ENCODE data around the gene OR13J1. TPM values are rescaled to one million over a fixed set of nuclear protein-coding genes. Genes with fewer than 3 reads are reported as not detected.
A peak's percentile ranks its signal among the peaks of the same experiment; 100 is the strongest.

OR13J1 gene
- total RNA-seq, 2 experiments from 2014 or later: not detected

DNA sequence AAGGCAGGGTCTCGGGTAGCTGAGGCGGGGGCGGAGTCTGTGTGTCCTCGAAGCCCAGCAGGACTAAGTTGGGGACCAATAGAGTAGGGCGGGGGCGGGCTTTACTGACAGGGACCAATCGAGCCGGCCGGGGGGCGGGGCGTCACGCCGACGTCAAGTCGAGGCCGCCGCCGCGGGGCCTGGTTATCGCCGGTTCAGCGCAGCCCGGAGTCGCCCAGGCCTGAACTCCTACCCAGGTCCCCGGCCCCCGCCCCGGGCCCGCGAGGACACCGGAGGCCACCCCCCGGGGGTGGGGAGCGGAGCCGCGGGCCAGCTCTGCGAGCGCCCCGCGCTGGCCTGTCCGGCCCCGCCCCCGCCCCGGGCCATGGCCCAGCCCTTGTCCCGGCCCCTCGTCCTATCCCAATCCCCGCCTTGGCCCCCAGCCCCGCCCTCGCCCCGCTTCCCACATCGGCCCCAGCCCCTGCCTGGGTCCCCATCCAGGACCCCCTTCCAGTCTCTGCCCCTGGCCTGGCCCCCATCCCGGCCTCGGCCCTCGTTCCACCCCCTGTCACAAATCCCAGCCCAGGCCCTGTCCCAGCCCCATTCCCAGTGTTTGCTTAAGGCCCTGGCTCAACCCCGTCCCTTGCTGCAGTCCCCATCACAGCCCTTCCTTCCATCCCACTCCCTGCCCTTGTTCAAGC lies 41.0 kb downstream of the OR13J1 start, which contains the start of gene TMEM8B:
Gene TMEM8B, plus strand, starts transcription at position 145 of the 680 bp plus-strand sequence. Its CDS starts 220 bp downstream, at position 365.
- Histone ChIP-seq H3K27ac (ENCODE audit: low read depth in 1 of 2, low read length in 2 of 2) (peak within 1 kb of the TSS; percentile 44 to 47), H3K27me3 (ENCODE audit: control insufficient read depth in 1 of 2, insufficient read depth in 2 of 2, low read length in 2 of 2) (no peaks in the 10 kb centered on the region), H3K4me1 (ENCODE audit: insufficient read depth, low read length) (peaks cover 35% of the 10 kb centered on the region), H3K4me3 (ENCODE audit: low read length) (peak within 1 kb of the TSS; percentile 92), H3K9me3 (ENCODE audit: control insufficient read depth in 1 of 2, insufficient read depth in 1 of 2, low read length in 2 of 2) (no peaks in the 10 kb centered on the region), H3K36me3 (ENCODE audit: insufficient read depth, low read length) (no peaks in the 10 kb centered on the region)
- TF ChIP-seq, protein P1, sequence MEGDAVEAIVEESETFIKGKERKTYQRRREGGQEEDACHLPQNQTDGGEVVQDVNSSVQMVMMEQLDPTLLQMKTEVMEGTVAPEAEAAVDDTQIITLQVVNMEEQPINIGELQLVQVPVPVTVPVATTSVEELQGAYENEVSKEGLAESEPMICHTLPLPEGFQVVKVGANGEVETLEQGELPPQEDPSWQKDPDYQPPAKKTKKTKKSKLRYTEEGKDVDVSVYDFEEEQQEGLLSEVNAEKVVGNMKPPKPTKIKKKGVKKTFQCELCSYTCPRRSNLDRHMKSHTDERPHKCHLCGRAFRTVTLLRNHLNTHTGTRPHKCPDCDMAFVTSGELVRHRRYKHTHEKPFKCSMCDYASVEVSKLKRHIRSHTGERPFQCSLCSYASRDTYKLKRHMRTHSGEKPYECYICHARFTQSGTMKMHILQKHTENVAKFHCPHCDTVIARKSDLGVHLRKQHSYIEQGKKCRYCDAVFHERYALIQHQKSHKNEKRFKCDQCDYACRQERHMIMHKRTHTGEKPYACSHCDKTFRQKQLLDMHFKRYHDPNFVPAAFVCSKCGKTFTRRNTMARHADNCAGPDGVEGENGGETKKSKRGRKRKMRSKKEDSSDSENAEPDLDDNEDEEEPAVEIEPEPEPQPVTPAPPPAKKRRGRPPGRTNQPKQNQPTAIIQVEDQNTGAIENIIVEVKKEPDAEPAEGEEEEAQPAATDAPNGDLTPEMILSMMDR (IDR thresholded peaks at IDR 0.05): no peak
- Mint-ChIP-seq H3K27me3 (no peaks in the 10 kb centered on the region), H3K36me3 (ENCODE audit: low read depth) (no peaks in the 10 kb centered on the region), H3K27ac (peak within 1 kb of the TSS; percentile 83), H3K4me3 (peak within 1 kb of the TSS; percentile 97), H3K4me1 (ENCODE audit: low read depth) (peaks cover 40% of the 10 kb centered on the region), H3K9me3 (no peaks in the 10 kb centered on the region)
- ATAC-seq (ENCODE audit: poor library complexity) (peak; percentile 94), DNase-seq (peak; percentile 89 to 98 (median 94))
- CTCF ChIA-PET: interaction anchor here (1.0 to 1.8 kb wide), 3 partner anchors 39 to 182 kb away, joined by 3 to 7 read pairs (median 5); no protein-coding TSS in a partner anchor
- intact Hi-C loops (cut with DNase I, micrococcal nuclease): loop anchor here (1.0 to 5.0 kb wide), 6 partner anchors 14 to 222 kb away; partner anchors contain the start of genes CCDC107 (in 1 of the 2), HINT2 (in 1 of the 2), RMRP (in 1 of the 2) and SPAG8 (in 1 of the 2)
- POLR2A ChIA-PET: interaction anchor here (1.0 to 1.8 kb wide), 4 partner anchors 10 to 18 kb away, joined by 3 to 14 read pairs (median 6); partner anchors contain the start of genes HINT2 and SPAG8

GRCh38 chr9:35828716-35829083 lies 41.5 kb downstream of the OR13J1 start, which contains the start of gene FAM221B:
Gene FAM221B, minus strand, starts transcription at chr9:35828732. Its CDS starts 2,571 bp downstream, at chr9:35826161.
- peak within 1 kb of the TSS; percentile 97 for H3K4me3 Mint-ChIP-seq
- no peaks in the 10 kb centered on the region for H3K36me3 Mint-ChIP-seq (ENCODE audit: low read depth)
- CTCF ChIA-PET: interaction anchor here (1.0 to 1.8 kb wide), 3 partner anchors 38 to 182 kb away, joined by 3 to 7 read pairs (median 5); no protein-coding TSS in a partner anchor
- TF ChIP-seq, protein P1 (IDR thresholded peaks at IDR 0.05): no peak
- no peak for ATAC-seq (ENCODE audit: poor library complexity)
- H3K27me3 Mint-ChIP-seq: no peaks in the 10 kb centered on the region
- peak in 7 of 14 experiments; percentile 11 to 42 (median 15) for DNase-seq
- H3K36me3 ChIP-seq (ENCODE audit: insufficient read depth, low read length): no peaks in the 10 kb centered on the region
- POLR2A ChIA-PET: interaction anchor here (1.0 to 1.8 kb wide), 4 partner anchors 11 to 17 kb away, joined by 3 to 14 read pairs (median 6); partner anchors contain the start of genes HINT2 and SPAG8
- H3K27ac ChIP-seq (ENCODE audit: low read depth in 1 of 2, low read length in 2 of 2): peak within 1 kb of the TSS; percentile 44 to 47
- H3K9me3 ChIP-seq (ENCODE audit: control insufficient read depth in 1 of 2, insufficient read depth in 1 of 2, low read length in 2 of 2): no peaks in the 10 kb centered on the region
- no peaks in the 10 kb centered on the region for H3K9me3 Mint-ChIP-seq
- H3K4me1 ChIP-seq (ENCODE audit: insufficient read depth, low read length): peaks cover 32% of the 10 kb centered on the region
- no peaks in the 10 kb centered on the region for H3K27me3 ChIP-seq (ENCODE audit: control insufficient read depth in 1 of 2, insufficient read depth in 2 of 2, low read length in 2 of 2)
- peaks cover 39% of the 10 kb centered on the region for H3K4me1 Mint-ChIP-seq (ENCODE audit: low read depth)
- peak within 1 kb of the TSS; percentile 83 for H3K27ac Mint-ChIP-seq
- peak within 1 kb of the TSS; percentile 92 for H3K4me3 ChIP-seq (ENCODE audit: low read length)
- intact Hi-C loops (cut with DNase I, micrococcal nuclease): loop anchor here (1.0 to 5.0 kb wide), 6 partner anchors 13 to 221 kb away; partner anchors contain the start of genes CCDC107 (in 1 of the 2), HINT2 (in 1 of the 2), RMRP (in 1 of the 2) and SPAG8 (in 1 of the 2)

DNA sequence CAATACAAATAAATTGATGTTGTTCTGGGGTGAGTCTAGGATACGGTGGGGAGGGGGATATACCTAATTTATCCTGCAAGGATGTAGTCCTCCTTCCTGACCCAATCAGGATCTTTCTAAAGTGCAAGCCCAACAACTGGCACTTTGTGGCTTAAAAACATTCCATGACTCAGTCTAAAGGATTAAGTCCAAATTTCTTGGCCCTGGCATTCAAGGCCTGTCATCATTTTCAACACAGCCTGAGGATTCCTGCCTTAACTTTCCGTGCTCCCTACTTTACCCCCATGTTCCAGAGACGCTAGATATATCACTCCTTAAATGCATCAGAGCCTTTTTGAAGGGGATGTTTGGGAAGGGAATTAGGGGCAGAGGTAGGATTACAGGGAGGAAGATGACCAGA lies 42.7 kb downstream of the OR13J1 start:
- no peaks in the 10 kb centered on the region for H3K36me3 Mint-ChIP-seq (ENCODE audit: low read depth)
- peaks cover 36% of the 10 kb centered on the region for H3K4me1 Mint-ChIP-seq (ENCODE audit: low read depth)
- POLR2A ChIA-PET: no interaction called here
- intact Hi-C loops (cut with DNase I, micrococcal nuclease): loop anchor here (5.0 kb wide), 3 partner anchors 55 to 220 kb away; partner anchors contain the start of genes CCDC107 (in 1 of the 2), RMRP (in 1 of the 2) and TESK1 (in 1 of the 2)
- CTCF ChIA-PET: no interaction called here
- no peak for DNase-seq
- no peaks in the 10 kb centered on the region for H3K27me3 Mint-ChIP-seq
- Histone ChIP-seq H3K27ac (ENCODE audit: low read depth in 1 of 2, low read length in 2 of 2) (no peak overlapping the region), H3K36me3 (ENCODE audit: insufficient read depth, low read length) (no peaks in the 10 kb centered on the region), H3K4me1 (ENCODE audit: insufficient read depth, low read length) (peaks cover 25% of the 10 kb centered on the region), H3K9me3 (ENCODE audit: control insufficient read depth in 1 of 2, insufficient read depth in 1 of 2, low read length in 2 of 2) (no peaks in the 10 kb centered on the region), H3K27me3 (ENCODE audit: control insufficient read depth in 1 of 2, insufficient read depth in 2 of 2, low read length in 2 of 2) (no peaks in the 10 kb centered on the region), H3K4me3 (ENCODE audit: low read length) (no peak overlapping the region)
- TF ChIP-seq, protein P1 (IDR thresholded peaks at IDR 0.05): no peak
- no peak for ATAC-seq (ENCODE audit: poor library complexity)
- H3K9me3 Mint-ChIP-seq: no peaks in the 10 kb centered on the region
- no peak overlapping the region for H3K27ac Mint-ChIP-seq
- H3K4me3 Mint-ChIP-seq: peak overlapping the region; percentile 68
